ENCODE results near the gene SLC30A10. TPM values are rescaled to one million over a fixed set of nuclear protein-coding genes. Genes with fewer than 3 reads are reported as not detected.
"Not testable (repeated sequence)": the region's sequence is repeated elsewhere in the genome, so short reads cannot be mapped to it uniquely, and the experiment has no call there.

SLC30A10 gene
- total RNA-seq, 2 donors from 2014 or later: 0.52 TPM; not detected in 1

- no peak for TF ChIP-seq POLR2A (IDR thresholded peaks at IDR 0.05)
- TF ChIP-seq CTCF (IDR thresholded peaks at IDR 0.05): no peak
- WGBS, 2 donors: 85 to 88% methylated on average over 16 of the region's 16 CpGs
- no peaks in the 10 kb centered on the region for H3K9me3 ChIP-seq
- peaks cover 13% of the 10 kb centered on the region for H3K4me1 ChIP-seq
- no peaks in the 10 kb centered on the region for H3K36me3 ChIP-seq (replicated peaks in 1 of 2; ENCODE audit: insufficient read depth in 1 of 2, low read depth in 2 of 2)
- DNase-seq (no peak), ATAC-seq (no peak)
- no peaks in the 10 kb centered on the region for H3K27me3 ChIP-seq
- H3K27ac ChIP-seq: no peak overlapping the region
- no peak overlapping the region for H3K4me3 ChIP-seq
- intact Hi-C loops (cut with DNase I): no loop called here
Observed at GRCh38 chr1:219958875-219959417, 30.6 kb upstream of the SLC30A10 start.

GRCh38 chr1:219954736-219955421 is 26.5 kb upstream of the SLC30A10 start:
- no peaks in the 10 kb centered on the region for H3K27me3 ChIP-seq
- intact Hi-C loops (cut with DNase I): no loop called here
- ATAC-seq: no peak
- H3K9me3 ChIP-seq: no peaks in the 10 kb centered on the region
- H3K4me3 ChIP-seq: no peak overlapping the region
- no peak overlapping the region for H3K27ac ChIP-seq
- no peaks in the 10 kb centered on the region for H3K36me3 ChIP-seq (replicated peaks in 1 of 2; ENCODE audit: insufficient read depth in 1 of 2, low read depth in 2 of 2)
- H3K4me1 ChIP-seq: peaks cover 6% of the 10 kb centered on the region
- WGBS, 2 donors: 43 to 48% methylated on average over 11 of the region's 11 CpGs
- DNase-seq: no peak
- no peak for TF ChIP-seq CTCF (IDR thresholded peaks at IDR 0.05)
- no peak for TF ChIP-seq POLR2A (IDR thresholded peaks at IDR 0.05)

- Histone ChIP-seq H3K4me3 (no peak overlapping the region), H3K27me3 (no peaks in the 10 kb centered on the region), H3K9me3 (no peaks in the 10 kb centered on the region), H3K36me3 (replicated peaks in 1 of 2; ENCODE audit: insufficient read depth in 1 of 2, low read depth in 2 of 2) (no peaks in the 10 kb centered on the region), H3K4me1 (peaks cover 6% of the 10 kb centered on the region), H3K27ac (no peak overlapping the region)
- intact Hi-C loops (cut with DNase I): no loop called here
- TF ChIP-seq CTCF (IDR thresholded peaks at IDR 0.05) (no peak), POLR2A (IDR thresholded peaks at IDR 0.05) (no peak)
- WGBS, 2 donors: 89 to 93% methylated on average over 6 of the region's 6 CpGs
- DNase-seq: no peak
- ATAC-seq: no peak
Observed at GRCh38 chr1:219954052-219954451, 25.7 kb upstream of the SLC30A10 start.

GRCh38 chr1:219952361-219952760 is 24.0 kb upstream of the SLC30A10 start:
- Histone ChIP-seq H3K27ac (no peak overlapping the region), H3K4me1 (peaks cover 6% of the 10 kb centered on the region), H3K27me3 (no peaks in the 10 kb centered on the region), H3K36me3 (replicated peaks in 1 of 2; ENCODE audit: insufficient read depth in 1 of 2, low read depth in 2 of 2) (no peaks in the 10 kb centered on the region), H3K4me3 (no peak overlapping the region), H3K9me3 (no peaks in the 10 kb centered on the region)
- intact Hi-C loops (cut with DNase I): no loop called here
- no peak for ATAC-seq
- TF ChIP-seq POLR2A (IDR thresholded peaks at IDR 0.05): no peak
- TF ChIP-seq CTCF (IDR thresholded peaks at IDR 0.05): no peak
- no peak for DNase-seq

GRCh38 chr1:219949227-219949626 is 20.9 kb upstream of the SLC30A10 start:
- DNase-seq; H3K9me3 ChIP-seq; H3K27ac ChIP-seq; ATAC-seq; H3K4me3 ChIP-seq; intact Hi-C loops (cut with DNase I); H3K27me3 ChIP-seq; H3K4me1 ChIP-seq; H3K36me3 ChIP-seq (replicated peaks in 1 of 2; ENCODE audit: insufficient read depth in 1 of 2, low read depth in 2 of 2): not testable (repeated sequence)
- 96 to 98% methylated on average over 4 to 5 of the region's 5 CpGs for WGBS, 2 donors

- H3K27me3 ChIP-seq; ATAC-seq; H3K27ac ChIP-seq; H3K36me3 ChIP-seq (replicated peaks in 1 of 2; ENCODE audit: insufficient read depth in 1 of 2, low read depth in 2 of 2); H3K4me1 ChIP-seq; intact Hi-C loops (cut with DNase I); H3K4me3 ChIP-seq; H3K9me3 ChIP-seq; DNase-seq: not testable (repeated sequence)
- 95 to 98% methylated on average over 3 of the region's 3 CpGs for WGBS, 2 donors
Observed at GRCh38 chr1:219948766-219949165, 20.4 kb upstream of the SLC30A10 start.

Measured in body of pancreas (tissue), 4 donors.